ENCODE results near the gene BBS5. TPM values are rescaled to one million over a fixed set of nuclear protein-coding genes. Genes with fewer than 3 reads are reported as not detected.

Gene BBS5
- polyA plus RNA-seq, 1 donor from 2014 or later, result 9.1 TPM

DNA sequence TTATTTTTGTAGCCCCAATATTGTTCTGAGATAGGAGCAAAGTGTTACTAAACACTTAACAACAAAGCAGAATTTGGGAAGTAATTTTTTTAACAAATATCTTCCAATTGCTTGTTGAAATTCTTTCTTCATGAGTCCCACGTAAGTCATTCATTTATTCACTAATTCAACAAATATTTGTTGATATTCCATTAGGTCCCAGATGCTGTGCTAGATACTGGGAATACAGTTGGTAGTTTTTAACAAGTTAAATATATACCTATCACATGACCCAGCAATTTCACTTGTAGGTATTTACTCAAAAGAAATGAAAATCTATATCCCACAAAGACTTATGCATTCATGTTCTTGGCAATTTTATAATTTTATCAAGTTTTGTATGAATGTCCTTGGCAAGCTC is 7.0 kb upstream of the BBS5 start:
- Histone ChIP-seq H3K4me3 (ENCODE audit: low read length) (no peak overlapping the region), H3K27me3 (ENCODE audit: insufficient read depth, low read depth, low read length) (no peaks in the 10 kb centered on the region), H3K36me3 (ENCODE audit: insufficient read depth, low read length) (no peaks in the 10 kb centered on the region), H3K4me2 (ENCODE audit: low read length) (no peak overlapping the region), H3K9ac (ENCODE audit: low read length) (no peak overlapping the region), H3K27ac (ENCODE audit: low read length) (no peak overlapping the region), H4K20me1 (ENCODE audit: insufficient read depth) (no peaks in the 10 kb centered on the region), H3K9me3 (ENCODE audit: low read length) (no peaks in the 10 kb centered on the region), H3F3A (ENCODE audit: insufficient read depth, low read length, poor library complexity, severe bottlenecking) (no peaks in the 10 kb centered on the region), H2AFZ (ENCODE audit: low read depth, low read length) (no peak overlapping the region), H3K79me2 (replicated peaks; ENCODE audit: insufficient read depth, low read length) (no peaks in the 10 kb centered on the region), H3K9me2 (ENCODE audit: insufficient read depth, low read length) (no peaks in the 10 kb centered on the region)
- TF ChIP-seq EZH2 (IDR thresholded peaks at IDR 0.05; ENCODE audit: borderline replicate concordance, insufficient read depth, low read length, poor library complexity, severe bottlenecking) (no peak), RAD21 (conservative IDR thresholded peaks at IDR 0.05) (no peak), EP300 (conservative IDR thresholded peaks at IDR 0.05; ENCODE audit: poor library complexity, severe bottlenecking) (no peak), POLR2AphosphoS5 (IDR thresholded peaks at IDR 0.05) (no peak), SMC3 (conservative IDR thresholded peaks at IDR 0.05; ENCODE audit: poor library complexity) (no peak), TAF1 (IDR thresholded peaks at IDR 0.05; ENCODE audit: low read depth) (no peak), MXI1 (conservative IDR thresholded peaks at IDR 0.05; ENCODE audit: poor library complexity, severe bottlenecking) (no peak)
- TF ChIP-seq, protein P1, sequence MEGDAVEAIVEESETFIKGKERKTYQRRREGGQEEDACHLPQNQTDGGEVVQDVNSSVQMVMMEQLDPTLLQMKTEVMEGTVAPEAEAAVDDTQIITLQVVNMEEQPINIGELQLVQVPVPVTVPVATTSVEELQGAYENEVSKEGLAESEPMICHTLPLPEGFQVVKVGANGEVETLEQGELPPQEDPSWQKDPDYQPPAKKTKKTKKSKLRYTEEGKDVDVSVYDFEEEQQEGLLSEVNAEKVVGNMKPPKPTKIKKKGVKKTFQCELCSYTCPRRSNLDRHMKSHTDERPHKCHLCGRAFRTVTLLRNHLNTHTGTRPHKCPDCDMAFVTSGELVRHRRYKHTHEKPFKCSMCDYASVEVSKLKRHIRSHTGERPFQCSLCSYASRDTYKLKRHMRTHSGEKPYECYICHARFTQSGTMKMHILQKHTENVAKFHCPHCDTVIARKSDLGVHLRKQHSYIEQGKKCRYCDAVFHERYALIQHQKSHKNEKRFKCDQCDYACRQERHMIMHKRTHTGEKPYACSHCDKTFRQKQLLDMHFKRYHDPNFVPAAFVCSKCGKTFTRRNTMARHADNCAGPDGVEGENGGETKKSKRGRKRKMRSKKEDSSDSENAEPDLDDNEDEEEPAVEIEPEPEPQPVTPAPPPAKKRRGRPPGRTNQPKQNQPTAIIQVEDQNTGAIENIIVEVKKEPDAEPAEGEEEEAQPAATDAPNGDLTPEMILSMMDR (IDR thresholded peaks at IDR 0.05; ENCODE audit: poor library complexity, severe bottlenecking), result no peak
- TF ChIP-seq, protein P2, sequence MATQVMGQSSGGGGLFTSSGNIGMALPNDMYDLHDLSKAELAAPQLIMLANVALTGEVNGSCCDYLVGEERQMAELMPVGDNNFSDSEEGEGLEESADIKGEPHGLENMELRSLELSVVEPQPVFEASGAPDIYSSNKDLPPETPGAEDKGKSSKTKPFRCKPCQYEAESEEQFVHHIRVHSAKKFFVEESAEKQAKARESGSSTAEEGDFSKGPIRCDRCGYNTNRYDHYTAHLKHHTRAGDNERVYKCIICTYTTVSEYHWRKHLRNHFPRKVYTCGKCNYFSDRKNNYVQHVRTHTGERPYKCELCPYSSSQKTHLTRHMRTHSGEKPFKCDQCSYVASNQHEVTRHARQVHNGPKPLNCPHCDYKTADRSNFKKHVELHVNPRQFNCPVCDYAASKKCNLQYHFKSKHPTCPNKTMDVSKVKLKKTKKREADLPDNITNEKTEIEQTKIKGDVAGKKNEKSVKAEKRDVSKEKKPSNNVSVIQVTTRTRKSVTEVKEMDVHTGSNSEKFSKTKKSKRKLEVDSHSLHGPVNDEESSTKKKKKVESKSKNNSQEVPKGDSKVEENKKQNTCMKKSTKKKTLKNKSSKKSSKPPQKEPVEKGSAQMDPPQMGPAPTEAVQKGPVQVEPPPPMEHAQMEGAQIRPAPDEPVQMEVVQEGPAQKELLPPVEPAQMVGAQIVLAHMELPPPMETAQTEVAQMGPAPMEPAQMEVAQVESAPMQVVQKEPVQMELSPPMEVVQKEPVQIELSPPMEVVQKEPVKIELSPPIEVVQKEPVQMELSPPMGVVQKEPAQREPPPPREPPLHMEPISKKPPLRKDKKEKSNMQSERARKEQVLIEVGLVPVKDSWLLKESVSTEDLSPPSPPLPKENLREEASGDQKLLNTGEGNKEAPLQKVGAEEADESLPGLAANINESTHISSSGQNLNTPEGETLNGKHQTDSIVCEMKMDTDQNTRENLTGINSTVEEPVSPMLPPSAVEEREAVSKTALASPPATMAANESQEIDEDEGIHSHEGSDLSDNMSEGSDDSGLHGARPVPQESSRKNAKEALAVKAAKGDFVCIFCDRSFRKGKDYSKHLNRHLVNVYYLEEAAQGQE (IDR thresholded peaks at IDR 0.05; ENCODE audit: borderline replicate concordance), result no peak

DNA sequence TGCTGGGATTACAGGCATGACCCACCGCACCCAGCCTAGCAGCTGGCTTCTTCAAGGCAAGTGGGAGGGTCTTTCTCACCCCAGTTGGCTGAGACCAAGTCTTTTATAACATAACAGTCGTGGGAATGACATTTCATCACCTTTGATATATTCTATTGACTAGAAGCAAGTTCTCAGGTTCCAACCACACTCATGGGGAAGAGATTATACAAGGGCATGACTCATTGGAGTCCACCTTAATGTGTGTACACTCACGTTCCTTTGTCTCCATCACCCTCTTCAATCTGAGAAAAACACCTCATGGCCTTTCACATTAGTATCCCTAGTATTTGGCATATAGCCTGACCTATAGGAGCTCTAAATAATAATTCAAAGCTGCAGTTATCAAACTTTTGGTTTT is 2.8 kb upstream of the BBS5 start:
- no peaks in the 10 kb centered on the region for H3K27me3 ChIP-seq (ENCODE audit: insufficient read depth, low read depth, low read length)
- no peak for TF ChIP-seq POLR2AphosphoS5 (IDR thresholded peaks at IDR 0.05)
- TF ChIP-seq EP300 (conservative IDR thresholded peaks at IDR 0.05; ENCODE audit: poor library complexity, severe bottlenecking), result no peak
- TF ChIP-seq RAD21 (conservative IDR thresholded peaks at IDR 0.05), result no peak
- TF ChIP-seq, protein P1 (IDR thresholded peaks at IDR 0.05; ENCODE audit: poor library complexity, severe bottlenecking), result no peak
- no peak for TF ChIP-seq MXI1 (conservative IDR thresholded peaks at IDR 0.05; ENCODE audit: poor library complexity, severe bottlenecking)
- TF ChIP-seq, protein P2 (IDR thresholded peaks at IDR 0.05; ENCODE audit: borderline replicate concordance), result no peak
- no peak for TF ChIP-seq TAF1 (IDR thresholded peaks at IDR 0.05; ENCODE audit: low read depth)
- no peak for TF ChIP-seq SMC3 (conservative IDR thresholded peaks at IDR 0.05; ENCODE audit: poor library complexity)
- no peak for TF ChIP-seq EZH2 (IDR thresholded peaks at IDR 0.05; ENCODE audit: borderline replicate concordance, insufficient read depth, low read length, poor library complexity, severe bottlenecking)
- H3K4me2 ChIP-seq (ENCODE audit: low read length), result no peak overlapping the region
- H3K79me2 ChIP-seq (replicated peaks; ENCODE audit: insufficient read depth, low read length), result no peaks in the 10 kb centered on the region
- no peak overlapping the region for H3K4me3 ChIP-seq (ENCODE audit: low read length)
- H3F3A ChIP-seq (ENCODE audit: insufficient read depth, low read length, poor library complexity, severe bottlenecking), result no peaks in the 10 kb centered on the region
- H3K9me2 ChIP-seq (ENCODE audit: insufficient read depth, low read length), result no peaks in the 10 kb centered on the region
- no peaks in the 10 kb centered on the region for H3K9me3 ChIP-seq (ENCODE audit: low read length)
- H2AFZ ChIP-seq (ENCODE audit: low read depth, low read length), result no peak overlapping the region
- H4K20me1 ChIP-seq (ENCODE audit: insufficient read depth), result no peaks in the 10 kb centered on the region
- no peak overlapping the region for H3K9ac ChIP-seq (ENCODE audit: low read length)
- no peak overlapping the region for H3K27ac ChIP-seq (ENCODE audit: low read length)
- no peaks in the 10 kb centered on the region for H3K36me3 ChIP-seq (ENCODE audit: insufficient read depth, low read length)

Data from neural cell (in vitro differentiated cells).